ENCODE results near the gene DNM1L. TPM values are rescaled to one million over a fixed set of nuclear protein-coding genes. Genes with fewer than 3 reads are reported as not detected.

The DNM1L gene
- total RNA-seq, 2 experiments from 2014 or later, result 61.1 to 102 TPM

- no peaks in the 10 kb centered on the region for H3K36me3 ChIP-seq (ENCODE audit: insufficient read depth, low read length)
- intact Hi-C loops (cut with micrococcal nuclease; ENCODE audit: unreplicated experiment), result no loop called here
- no peak overlapping the region for H3K27ac ChIP-seq (ENCODE audit: low read depth, low read length, poor library complexity, severe bottlenecking)
- H3K4me2 ChIP-seq (ENCODE audit: low read length), result no peak overlapping the region
- ChIA-PET POLR2A (interaction anchor here (1.0 kb wide), 1 partner anchor 22 kb away, joined by 3 read pairs; the partner anchor contains the start of gene YARS2), CTCF (ENCODE audit: unreplicated experiment) (no interaction called here)
- H4K20me1 ChIP-seq (ENCODE audit: insufficient read depth, low read length), result no peaks in the 10 kb centered on the region
- TF ChIP-seq CTCF (conservative IDR thresholded peaks at IDR 0.05; ENCODE audit: low read length), result no peak
- no peak for TF ChIP-seq EZH2phosphoT487 (IDR thresholded peaks at IDR 0.05; ENCODE audit: borderline replicate concordance, low read depth, low read length)
- H3K4me1 ChIP-seq (ENCODE audit: insufficient read depth, low read length, poor library complexity, severe bottlenecking), result no peaks in the 10 kb centered on the region
- no peak for DNase-seq (ENCODE audit: low spot score)
- no peak overlapping the region for H2AFZ ChIP-seq (ENCODE audit: low read length)
- BruUV-seq (replicated peaks), result no TSS peak
- H3K79me2 ChIP-seq (ENCODE audit: insufficient read depth, low read depth, low read length), result no peaks in the 10 kb centered on the region
- no peaks in the 10 kb centered on the region for H3K9me3 ChIP-seq (ENCODE audit: low read length)
- no peaks in the 10 kb centered on the region for H3K9me2 ChIP-seq (ENCODE audit: insufficient read depth, low read length)
- no peak overlapping the region for H3K4me3 ChIP-seq (ENCODE audit: low read depth, low read length, poor library complexity, severe bottlenecking)
Observed at GRCh38 chr12:32777691-32778175, 98.6 kb downstream of the DNM1L start.

- Histone ChIP-seq H2AFZ (ENCODE audit: low read length) (no peak overlapping the region), H3K36me3 (ENCODE audit: insufficient read depth, low read length) (no peaks in the 10 kb centered on the region), H3K4me1 (ENCODE audit: insufficient read depth, low read length, poor library complexity, severe bottlenecking) (no peaks in the 10 kb centered on the region), H3K4me3 (ENCODE audit: low read depth, low read length, poor library complexity, severe bottlenecking) (no peak overlapping the region), H3K4me2 (ENCODE audit: low read length) (no peak overlapping the region), H4K20me1 (ENCODE audit: insufficient read depth, low read length) (no peaks in the 10 kb centered on the region), H3K9me2 (ENCODE audit: insufficient read depth, low read length) (no peaks in the 10 kb centered on the region), H3K79me2 (ENCODE audit: insufficient read depth, low read depth, low read length) (no peaks in the 10 kb centered on the region), H3K9me3 (ENCODE audit: low read length) (no peaks in the 10 kb centered on the region), H3K27ac (ENCODE audit: low read depth, low read length, poor library complexity, severe bottlenecking) (no peak overlapping the region)
- ChIA-PET CTCF (ENCODE audit: unreplicated experiment) (no interaction called here), POLR2A (no interaction called here)
- TF ChIP-seq CTCF (conservative IDR thresholded peaks at IDR 0.05; ENCODE audit: low read length) (no peak), EZH2phosphoT487 (IDR thresholded peaks at IDR 0.05; ENCODE audit: borderline replicate concordance, low read depth, low read length) (no peak)
- no TSS peak for BruUV-seq (replicated peaks)
- intact Hi-C loops (cut with micrococcal nuclease; ENCODE audit: unreplicated experiment), result no loop called here
- no peak for DNase-seq (ENCODE audit: low spot score)
Observed at GRCh38 chr12:32780071-32780470, 101.0 kb downstream of the DNM1L start.

- no peaks in the 10 kb centered on the region for H3K9me2 ChIP-seq (ENCODE audit: insufficient read depth, low read length)
- no peak overlapping the region for H3K4me2 ChIP-seq (ENCODE audit: low read length)
- no peaks in the 10 kb centered on the region for H3K9me3 ChIP-seq (ENCODE audit: low read length)
- H3K27ac ChIP-seq (ENCODE audit: low read depth, low read length, poor library complexity, severe bottlenecking), result no peak overlapping the region
- no peaks in the 10 kb centered on the region for H3K36me3 ChIP-seq (ENCODE audit: insufficient read depth, low read length)
- H2AFZ ChIP-seq (ENCODE audit: low read length), result no peak overlapping the region
- ChIA-PET POLR2A (interaction anchor here (0.8 kb wide), 1 partner anchor 619 kb away, joined by 3 read pairs; no protein-coding TSS in a partner anchor), CTCF (ENCODE audit: unreplicated experiment) (no interaction called here)
- no peaks in the 10 kb centered on the region for H4K20me1 ChIP-seq (ENCODE audit: insufficient read depth, low read length)
- no peak for DNase-seq (ENCODE audit: low spot score)
- no peaks in the 10 kb centered on the region for H3K79me2 ChIP-seq (ENCODE audit: insufficient read depth, low read depth, low read length)
- TF ChIP-seq CTCF (conservative IDR thresholded peaks at IDR 0.05; ENCODE audit: low read length), result no peak
- no peak for TF ChIP-seq EZH2phosphoT487 (IDR thresholded peaks at IDR 0.05; ENCODE audit: borderline replicate concordance, low read depth, low read length)
- BruUV-seq (replicated peaks), result no TSS peak
- no peaks in the 10 kb centered on the region for H3K4me1 ChIP-seq (ENCODE audit: insufficient read depth, low read length, poor library complexity, severe bottlenecking)
- H3K4me3 ChIP-seq (ENCODE audit: low read depth, low read length, poor library complexity, severe bottlenecking), result no peak overlapping the region
- intact Hi-C loops (cut with micrococcal nuclease; ENCODE audit: unreplicated experiment), result no loop called here
Observed at GRCh38 chr12:32783029-32783428, 103.9 kb downstream of the DNM1L start.

Data from OCI-LY7 (cell line).